HUES6 (cell line): Measurements from ENCODE around the gene CFAP47.
"Not testable (repeated sequence)": the region's sequence is repeated elsewhere in the genome, so short reads cannot be mapped to it uniquely, and the experiment has no call there.

ENCODE experiments used
- H3K27ac ChIP-seq: 2 replicates; pipeline ENCODE4 v1.7.0; 2013; ENCODE audit warnings: low read depth, mild to moderate bottlenecking, low read length, inconsistent platforms
- H3K27me3 ChIP-seq: 2 replicates; pipeline ENCODE4 v1.6.1; 2013; ENCODE audit warnings: low read length; ENCODE audit not compliant: control insufficient read depth, insufficient read depth
- H3K36me3 ChIP-seq: 2 replicates; pipeline ENCODE4 v1.6.1; 2013; ENCODE audit warnings: low read length; ENCODE audit not compliant: control insufficient read depth, insufficient read depth
- H3K4me1 ChIP-seq: 2 replicates; pipeline ENCODE4 v1.6.1; 2013; ENCODE audit warnings: low read length; ENCODE audit not compliant: control insufficient read depth, insufficient read depth
- H3K4me3 ChIP-seq: 2 replicates; pipeline ENCODE4 v1.5.1; 2013; ENCODE audit warnings: low read depth, low read length
- H3K9ac ChIP-seq: one replicate; pipeline ENCODE4 v1.6.1; 2013; ENCODE audit warnings: mild to moderate bottlenecking, low read length
- H3K9me3 ChIP-seq: 2 replicates; pipeline ENCODE4 v1.6.1; 2013; ENCODE audit warnings: low read depth, low read length; ENCODE audit not compliant: control insufficient read depth, insufficient read depth

CFAP47 gene

GRCh38 chrX:36075009-36075408 is 155.5 kb downstream of the CFAP47 start:
- not testable (repeated sequence) for H3K27ac ChIP-seq, H3K9ac ChIP-seq, H3K27me3 ChIP-seq, H3K36me3 ChIP-seq, H3K4me1 ChIP-seq, H3K4me3 ChIP-seq, H3K9me3 ChIP-seq

- Histone ChIP-seq H3K4me1 (no peaks in the 10 kb centered on the region), H3K27ac (no peak overlapping the region), H3K27me3 (no peaks in the 10 kb centered on the region), H3K4me3 (no peak overlapping the region), H3K9me3 (no peaks in the 10 kb centered on the region), H3K9ac (no peak overlapping the region), H3K36me3 (no peaks in the 10 kb centered on the region)
These were observed 163.7 kb downstream of the CFAP47 start for GRCh38 chrX:36083256-36083655.

GRCh38 chrX:36087366-36087765 is 167.8 kb downstream of the CFAP47 start:
- Histone ChIP-seq H3K9me3 (no peaks in the 10 kb centered on the region), H3K4me1 (no peaks in the 10 kb centered on the region), H3K4me3 (no peak overlapping the region), H3K27ac (no peak overlapping the region), H3K9ac (no peak overlapping the region), H3K27me3 (no peaks in the 10 kb centered on the region; the same call in 1 of the 2 replicates), H3K36me3 (no peaks in the 10 kb centered on the region)

- not testable (repeated sequence) for H3K27ac ChIP-seq, H3K9me3 ChIP-seq, H3K4me3 ChIP-seq, H3K27me3 ChIP-seq, H3K4me1 ChIP-seq, H3K9ac ChIP-seq, H3K36me3 ChIP-seq
These were observed 169.4 kb downstream of the CFAP47 start for GRCh38 chrX:36088939-36089338.

DNA sequence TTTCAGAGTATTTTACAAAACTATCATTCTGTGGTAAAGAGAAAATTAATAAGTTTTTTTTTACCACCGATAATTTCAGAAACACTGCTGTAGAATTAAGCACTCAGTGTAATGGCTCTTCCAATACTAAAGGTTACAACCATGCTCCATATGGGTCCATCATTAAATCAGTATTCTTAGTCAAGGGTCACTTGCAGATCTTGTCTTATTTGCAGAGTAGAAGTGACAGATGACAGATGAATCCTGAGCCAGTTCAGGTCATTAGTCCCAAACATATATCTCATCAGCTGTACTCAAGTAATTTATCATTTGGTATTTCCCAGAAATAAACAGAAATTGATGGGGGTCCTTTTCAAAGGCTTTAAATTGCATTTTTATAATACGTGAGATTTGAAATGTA is 182.9 kb downstream of the CFAP47 start:
- H3K36me3 ChIP-seq = no peaks in the 10 kb centered on the region
- no peak overlapping the region for H3K4me3 ChIP-seq
- no peaks in the 10 kb centered on the region for H3K4me1 ChIP-seq
- no peaks in the 10 kb centered on the region; the same call in 1 of the 2 replicates for H3K27me3 ChIP-seq
- no peak overlapping the region for H3K27ac ChIP-seq
- H3K9me3 ChIP-seq = no peaks in the 10 kb centered on the region
- H3K9ac ChIP-seq = no peak overlapping the region

GRCh38 chrX:36116222-36116621 is 196.7 kb downstream of the CFAP47 start:
- H3K27me3 ChIP-seq = no peaks in the 10 kb centered on the region
- no peaks in the 10 kb centered on the region for H3K36me3 ChIP-seq
- H3K9me3 ChIP-seq = peaks cover 8% of the 10 kb centered on the region; the same call in 1 of the 2 replicates
- H3K27ac ChIP-seq = no peak overlapping the region
- H3K4me3 ChIP-seq = no peak overlapping the region
- H3K9ac ChIP-seq = no peak overlapping the region
- H3K4me1 ChIP-seq = no peaks in the 10 kb centered on the region

DNA sequence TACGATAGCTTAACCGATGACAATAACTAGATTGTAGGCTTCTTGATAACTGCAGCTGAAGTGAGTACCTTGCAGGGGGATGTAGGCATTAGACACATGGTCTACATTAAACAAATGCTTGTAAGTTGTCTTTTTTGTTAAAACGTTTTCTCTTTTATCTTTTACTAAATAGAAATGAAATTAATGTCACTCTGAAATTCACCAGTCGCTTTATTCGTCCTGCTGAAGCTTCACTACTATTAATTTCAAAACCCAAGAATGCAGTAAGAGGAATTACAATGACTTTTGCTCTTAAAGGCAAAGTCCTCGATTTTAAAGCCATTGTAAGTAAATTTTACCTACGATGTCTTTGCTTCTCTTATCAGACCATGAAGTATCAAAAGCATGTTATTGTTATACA is 239.7 kb downstream of the CFAP47 start:
- H3K4me3 ChIP-seq = no peak overlapping the region
- no peaks in the 10 kb centered on the region for H3K9me3 ChIP-seq
- no peak overlapping the region for H3K27ac ChIP-seq
- H3K9ac ChIP-seq = no peak overlapping the region
- H3K27me3 ChIP-seq = no peaks in the 10 kb centered on the region
- no peaks in the 10 kb centered on the region for H3K36me3 ChIP-seq
- no peaks in the 10 kb centered on the region for H3K4me1 ChIP-seq

GRCh38 chrX:36160081-36160480 is 240.5 kb downstream of the CFAP47 start:
- Histone ChIP-seq H3K9me3 (no peaks in the 10 kb centered on the region), H3K4me3 (no peak overlapping the region), H3K27me3 (no peaks in the 10 kb centered on the region), H3K36me3 (no peaks in the 10 kb centered on the region), H3K27ac (no peak overlapping the region), H3K4me1 (no peaks in the 10 kb centered on the region), H3K9ac (no peak overlapping the region)

DNA sequence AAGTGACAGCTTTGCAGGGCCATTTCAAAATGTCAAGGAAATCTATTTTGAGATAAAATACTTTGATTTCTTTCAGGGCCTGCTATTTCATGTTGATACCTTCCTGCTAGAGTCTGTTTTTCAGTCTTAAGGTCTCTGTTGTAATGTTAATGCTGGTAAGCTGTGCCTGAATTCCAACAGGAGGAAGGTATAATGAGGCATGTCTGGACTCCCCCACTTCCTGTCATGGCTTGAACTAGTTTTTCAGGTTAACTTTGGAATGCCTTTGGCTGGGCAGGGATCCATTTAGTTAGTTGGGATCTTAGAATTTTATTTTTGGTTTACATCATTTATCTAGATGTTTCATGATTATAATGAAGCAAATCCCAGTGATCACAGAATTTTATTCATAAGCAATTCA is 279.0 kb downstream of the CFAP47 start:
- H3K36me3 ChIP-seq = peaks cover 3% of the 10 kb centered on the region
- H3K9ac ChIP-seq = no peak overlapping the region
- no peaks in the 10 kb centered on the region for H3K27me3 ChIP-seq
- H3K9me3 ChIP-seq = peaks cover 6% of the 10 kb centered on the region
- no peaks in the 10 kb centered on the region for H3K4me1 ChIP-seq
- H3K27ac ChIP-seq = peak overlapping the region; percentile 74
- H3K4me3 ChIP-seq = no peak overlapping the region

GRCh38 chrX:36199928-36200327 is 280.4 kb downstream of the CFAP47 start:
- Histone ChIP-seq H3K27ac (no peak overlapping the region), H3K9ac (no peak overlapping the region), H3K4me1 (no peaks in the 10 kb centered on the region), H3K36me3 (peaks cover 3% of the 10 kb centered on the region), H3K9me3 (peaks cover 6% of the 10 kb centered on the region), H3K4me3 (no peak overlapping the region), H3K27me3 (no peaks in the 10 kb centered on the region)

DNA sequence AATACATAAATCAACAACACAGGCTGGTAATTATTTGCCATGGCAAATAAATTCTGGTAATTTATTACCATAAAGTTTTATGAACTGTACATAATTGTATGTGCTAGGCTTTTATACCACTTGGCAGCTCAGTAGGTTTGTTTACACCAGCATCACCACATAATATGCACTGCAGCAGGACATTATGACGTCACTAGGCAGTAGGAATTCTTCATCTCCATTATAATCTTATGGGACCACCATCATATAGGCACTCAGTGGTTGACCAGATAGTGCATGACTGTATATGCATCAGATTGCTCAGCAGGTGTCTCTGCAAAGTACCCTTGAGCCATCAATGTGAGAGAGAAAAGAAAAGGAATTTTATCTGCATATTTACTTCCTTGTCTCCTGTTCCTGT is 295.4 kb downstream of the CFAP47 start:
- no peak overlapping the region for H3K4me3 ChIP-seq
- H3K36me3 ChIP-seq = no peaks in the 10 kb centered on the region
- H3K9me3 ChIP-seq = no peaks in the 10 kb centered on the region
- H3K27ac ChIP-seq = no peak overlapping the region
- no peaks in the 10 kb centered on the region for H3K27me3 ChIP-seq
- peaks cover 29% of the 10 kb centered on the region; the same call in 1 of the 2 replicates for H3K4me1 ChIP-seq
- no peak overlapping the region for H3K9ac ChIP-seq

DNA sequence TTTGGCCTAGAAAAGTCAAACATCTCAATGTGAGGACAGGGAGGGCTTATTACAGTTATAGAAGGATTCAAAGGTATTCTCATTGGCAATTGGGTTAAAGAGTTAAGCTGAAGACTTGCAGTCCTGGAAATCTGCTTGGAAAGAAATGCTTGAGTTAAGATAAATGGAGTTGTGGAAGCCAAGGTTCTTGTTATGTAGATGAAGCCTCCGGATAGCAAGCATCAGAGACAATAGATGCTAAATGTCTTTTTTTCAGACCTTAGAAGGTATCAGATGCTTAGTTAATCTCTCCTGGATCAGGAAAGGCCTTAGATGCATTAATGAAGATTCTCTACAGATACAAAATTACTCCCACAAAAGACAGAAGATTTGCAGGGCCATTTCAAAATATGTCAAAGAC is 299.3 kb downstream of the CFAP47 start:
- no peak overlapping the region for H3K27ac ChIP-seq
- H3K27me3 ChIP-seq = no peaks in the 10 kb centered on the region
- H3K9ac ChIP-seq = no peak overlapping the region
- no peaks in the 10 kb centered on the region for H3K9me3 ChIP-seq
- H3K36me3 ChIP-seq = no peaks in the 10 kb centered on the region
- H3K4me1 ChIP-seq = peaks cover 29% of the 10 kb centered on the region; the same call in 1 of the 2 replicates
- H3K4me3 ChIP-seq = 0 out of 2 replicates have a peak overlapping the region, but pooled peaks have one; percentile 11
